Psoas muscle (tissue), 8 donors: ENCODE results near the gene PCDH9. TPM values are rescaled to one million over a fixed set of nuclear protein-coding genes. Genes with fewer than 3 reads are reported as not detected.

Experiments
- ATAC-seq, 4 donors: fragments of 200-7000 bp; cut with Tn5 transposase; one replicate each; pipeline ENCODE4 v1.9.1; 2020; ENCODE audit warnings: moderate library complexity in 3 of 4, mild to moderate bottlenecking in 2 of 4
- DNase-seq, 2 donors: peaks; one replicate each; pipeline ENCODE4 v3.0.0-alpha.2; 2020
- H3K27ac ChIP-seq: fragments of 200-600 bp; one replicate; pipeline ENCODE4 v1.8.0; 2022
- H3K27me3 ChIP-seq, 3 donors: fragments of 200-600 bp in 1 of 3; one replicate each; pipeline versions ENCODE4 v1.6.1 to v1.8.0; 2013 to 2022; ENCODE audit warnings: low read length in 2 of 3, mild to moderate bottlenecking in 2 of 3, moderate library complexity in 1 of 3; ENCODE audit not compliant: insufficient read depth in 3 of 3
- H3K36me3 ChIP-seq, 2 donors: fragments of 200-600 bp in 1 of 2; one replicate each; pipeline versions ENCODE4 v1.6.1 to v1.8.0; 2013 to 2022; ENCODE audit warnings: low read depth in 1 of 2, mild to moderate bottlenecking in 1 of 2, moderate library complexity in 1 of 2; ENCODE audit not compliant: insufficient read depth in 1 of 2
- H3K4me1 ChIP-seq: fragments of 200-600 bp; one replicate; pipeline ENCODE4 v1.8.0; 2022
- H3K4me3 ChIP-seq: fragments of 200-600 bp; one replicate; pipeline ENCODE4 v1.8.0; 2022; ENCODE audit warnings: mild to moderate bottlenecking
- H3K9me3 ChIP-seq: fragments of 200-600 bp; one replicate; pipeline ENCODE4 v1.8.0; 2022
- WGBS, 3 donors: extraction: QIAGEN DNeasy Blood & Tissue Kit; methylation state at CpG; one replicate each; pipeline versions ENCODE4 v1.1.6 to v1.1.7; 2013; 5-methylcytosine and 5-hydroxymethylcytosine counted together
- intact Hi-C, 2 donors: fragments of 100-400 bp; cut with DNase I; formaldehyde crosslinking; loops; one replicate each; pipeline versions ENCODE4 v1.11.0 to v1.14.2; 2022
- polyA plus RNA-seq, 3 donors: library from polyadenylated mRNA; stranded (reverse); fragments of 200-250 nt; gene quantifications; one replicate each; pipeline ENCODE4 v1.2.3, GENCODE V29; 2013
- total RNA-seq, 4 donors: library from RNA; stranded (reverse); fragmentation: NEBNext Ultra II Directional in 2 of 4; extraction: Animal tissue kit (Norgen Biotek cat#: 25700) in 2 of 4; gene quantifications; one replicate each; pipeline versions ENCODE4 v1.2.1 to v1.2.4, GENCODE V29; 2021 to 2023
- TF ChIP-seq, protein P1 (sequence below): fragments of 200-600 bp; IDR thresholded peaks from one replicate; pipeline ENCODE4 v1.8.0; 2022; ENCODE audit warnings: antibody characterized with exemption
- donor health status: healthy with polysubstance abuse.
- donor health status: DM: no; HTN: no; CAD: no; lungs with moderate emphysema.
- donor health status: Bipolar disorder and iron deficiency.
- donor health status: healthy.
- donor health status: DM: yes; HTN: yes; CAD: no.
- donor health status: DM: no; HTN: no; CAD: no.
- donor health status: DM: no; HTN: no; CAD: no.
- donor health status: DM: yes; HTN: yes; CAD: no.

Gene PCDH9
- total and polyA plus RNA-seq, 7 donors = 0.27 to 4.9 (median 2.1) TPM

DNA sequence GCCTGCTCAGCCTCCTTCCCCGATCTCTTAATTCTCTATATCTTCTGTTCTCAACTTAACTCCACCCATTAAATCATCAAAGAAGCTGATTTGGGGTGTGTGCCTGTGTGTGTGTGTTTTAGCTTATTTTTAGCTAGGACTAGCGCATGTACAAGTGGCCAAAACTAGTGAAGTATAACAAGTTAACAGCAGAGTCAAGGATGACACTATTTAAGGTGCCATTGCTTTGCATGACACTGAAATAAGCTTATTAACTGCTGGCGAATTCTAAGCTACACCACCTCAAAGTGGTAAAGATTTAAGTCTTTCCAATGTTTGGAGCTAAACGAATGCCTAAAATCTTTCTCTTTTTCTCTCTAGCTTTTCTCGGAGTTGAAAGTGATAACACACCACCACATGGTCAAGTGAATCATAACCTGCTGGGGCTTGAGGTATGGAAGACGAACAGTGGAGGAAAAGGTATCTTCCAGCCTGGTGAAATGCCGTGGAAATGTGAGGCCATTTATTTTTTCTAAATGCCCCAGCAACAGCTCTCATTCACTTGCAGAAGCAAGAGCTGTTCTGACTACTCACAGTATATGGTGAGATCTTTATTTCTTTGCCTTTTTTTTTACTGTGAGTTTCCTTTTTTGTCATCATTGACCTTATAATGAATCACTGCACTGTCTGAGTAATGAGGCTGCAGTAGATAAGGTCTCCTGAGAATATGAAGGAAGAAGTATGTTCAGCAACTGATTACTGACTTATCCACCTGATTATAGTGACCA is 570.3 kb downstream of the PCDH9 start:
- DNase-seq = no peak
- intact Hi-C loops = no loop called here
- Histone ChIP-seq H3K27me3 (no peaks in the 10 kb centered on the region), H3K4me3 (peak overlapping the region; percentile 34), H3K9me3 (no peaks in the 10 kb centered on the region), H3K4me1 (no peaks in the 10 kb centered on the region), H3K36me3 (no peaks in the 10 kb centered on the region), H3K27ac (peak overlapping the region; percentile 65)
- 67 to 71% (median 70%) methylated on average over 7 of the region's 7 CpGs for WGBS, 3 donors
- peak; percentile 35 to 67 (median 51) for ATAC-seq
- TF ChIP-seq, protein P1, sequence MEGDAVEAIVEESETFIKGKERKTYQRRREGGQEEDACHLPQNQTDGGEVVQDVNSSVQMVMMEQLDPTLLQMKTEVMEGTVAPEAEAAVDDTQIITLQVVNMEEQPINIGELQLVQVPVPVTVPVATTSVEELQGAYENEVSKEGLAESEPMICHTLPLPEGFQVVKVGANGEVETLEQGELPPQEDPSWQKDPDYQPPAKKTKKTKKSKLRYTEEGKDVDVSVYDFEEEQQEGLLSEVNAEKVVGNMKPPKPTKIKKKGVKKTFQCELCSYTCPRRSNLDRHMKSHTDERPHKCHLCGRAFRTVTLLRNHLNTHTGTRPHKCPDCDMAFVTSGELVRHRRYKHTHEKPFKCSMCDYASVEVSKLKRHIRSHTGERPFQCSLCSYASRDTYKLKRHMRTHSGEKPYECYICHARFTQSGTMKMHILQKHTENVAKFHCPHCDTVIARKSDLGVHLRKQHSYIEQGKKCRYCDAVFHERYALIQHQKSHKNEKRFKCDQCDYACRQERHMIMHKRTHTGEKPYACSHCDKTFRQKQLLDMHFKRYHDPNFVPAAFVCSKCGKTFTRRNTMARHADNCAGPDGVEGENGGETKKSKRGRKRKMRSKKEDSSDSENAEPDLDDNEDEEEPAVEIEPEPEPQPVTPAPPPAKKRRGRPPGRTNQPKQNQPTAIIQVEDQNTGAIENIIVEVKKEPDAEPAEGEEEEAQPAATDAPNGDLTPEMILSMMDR = no peak

GRCh38 chr13:66659286-66659685 is 570.9 kb downstream of the PCDH9 start:
- no peaks in the 10 kb centered on the region for H3K27me3 ChIP-seq
- WGBS, 3 donors = 21 to 68% (median 47%) methylated on average over 2 of the region's 2 CpGs
- H3K9me3 ChIP-seq = no peaks in the 10 kb centered on the region
- no peaks in the 10 kb centered on the region for H3K4me1 ChIP-seq
- DNase-seq = no peak
- ATAC-seq = peak in 3 of 4 donors; percentile 46 to 83 (median 60)
- peak overlapping the region; percentile 34 for H3K4me3 ChIP-seq
- TF ChIP-seq, protein P1 = no peak
- intact Hi-C loops = no loop called here
- H3K36me3 ChIP-seq = no peaks in the 10 kb centered on the region
- H3K27ac ChIP-seq = peak overlapping the region; percentile 65

DNA sequence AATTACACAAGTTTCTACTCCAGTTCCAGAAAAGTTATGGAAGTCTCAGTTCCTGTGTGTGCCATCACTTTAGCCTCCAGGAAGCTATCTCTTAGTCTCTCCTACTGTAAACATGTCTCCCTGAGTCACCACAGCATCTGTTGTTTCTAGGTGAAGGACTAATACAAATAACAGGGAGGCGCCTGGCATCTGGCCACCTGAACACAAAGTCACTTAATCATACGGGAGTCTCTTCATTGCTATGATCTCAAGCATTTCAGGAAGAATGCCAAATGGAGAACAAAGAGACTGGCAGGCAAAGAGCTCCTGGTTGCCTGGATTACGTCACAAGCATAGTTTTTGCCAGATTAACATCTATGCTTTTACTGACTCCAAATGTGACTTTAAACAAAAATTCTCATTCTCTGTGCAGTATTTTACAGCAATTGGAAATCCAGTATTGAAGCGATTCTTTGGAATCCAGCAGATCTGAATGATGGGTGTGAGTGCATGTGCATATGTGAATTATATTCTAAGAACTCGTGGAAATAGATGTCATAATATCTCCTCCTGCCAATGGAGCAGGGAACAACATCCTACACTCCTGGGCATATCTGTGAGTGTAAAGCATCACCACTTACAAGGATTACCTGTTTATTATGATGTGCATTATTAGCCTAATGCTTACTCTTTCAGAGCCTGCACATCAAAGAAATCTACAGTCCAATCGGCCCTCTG is 572.8 kb downstream of the PCDH9 start:
- peak; percentile 64 to 69 for DNase-seq
- no peaks in the 10 kb centered on the region for H3K9me3 ChIP-seq
- intact Hi-C loops = no loop called here
- no peaks in the 10 kb centered on the region for H3K4me1 ChIP-seq
- no peak overlapping the region for H3K4me3 ChIP-seq
- 29 to 36% (median 34%) methylated on average over 6 of the region's 6 CpGs for WGBS, 3 donors
- TF ChIP-seq, protein P1 = no peak
- H3K36me3 ChIP-seq = no peaks in the 10 kb centered on the region
- ATAC-seq = peak; percentile 50 to 73 (median 56)
- no peaks in the 10 kb centered on the region for H3K27me3 ChIP-seq
- H3K27ac ChIP-seq = no peak overlapping the region

DNA sequence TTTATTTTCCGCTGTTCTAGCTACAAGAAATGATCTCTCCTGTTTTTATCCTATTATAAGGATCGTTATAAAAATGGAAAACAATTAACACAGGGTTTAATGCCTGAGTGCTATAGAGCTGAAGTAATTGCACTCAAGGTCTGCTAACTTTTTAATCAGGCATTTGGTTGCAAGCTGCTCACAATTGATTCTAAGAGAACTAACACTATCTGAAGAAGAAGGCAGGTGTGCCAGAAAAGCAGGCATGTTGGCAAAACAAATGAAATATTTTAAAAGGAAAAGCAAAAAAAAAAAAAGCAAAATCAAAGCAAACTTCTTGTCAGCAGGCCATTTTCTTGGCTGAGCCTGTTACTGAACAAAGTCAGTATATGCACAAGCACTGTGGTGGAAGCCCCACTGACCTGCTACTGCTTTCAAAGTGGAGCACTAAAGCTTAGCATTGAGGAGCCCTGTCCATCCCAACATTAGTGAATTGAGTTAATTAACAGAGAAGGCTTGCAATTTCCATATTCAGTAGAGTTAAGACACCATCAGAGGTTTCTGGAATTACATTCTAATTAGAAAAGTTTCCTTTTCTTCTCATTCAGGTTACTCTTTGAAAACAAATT is 574.2 kb downstream of the PCDH9 start:
- TF ChIP-seq, protein P1 = no peak
- intact Hi-C loops = no loop called here
- Histone ChIP-seq H3K36me3 (no peaks in the 10 kb centered on the region), H3K9me3 (no peaks in the 10 kb centered on the region), H3K4me3 (no peak overlapping the region), H3K4me1 (no peaks in the 10 kb centered on the region), H3K27me3 (no peaks in the 10 kb centered on the region), H3K27ac (no peak overlapping the region)
- ATAC-seq (no peak), DNase-seq (no peak)
- 80 to 94% (median 82%) methylated on average over 2 of the region's 2 CpGs for WGBS, 3 donors
